GM12892 (cell line): Measurements from ENCODE around the gene NRCAM.

Experiments
- POLR2A ChIP-seq: IDR thresholded peaks from 2 replicates; pipeline ENCODE4 v1.6.1; 2011; ENCODE audit warnings: low read depth, low read length, control low read depth
- TAF1 ChIP-seq: IDR thresholded peaks from 2 replicates; pipeline ENCODE4 v1.6.1; 2011; ENCODE audit warnings: low read depth, mild to moderate bottlenecking, control low read depth, low read length, borderline replicate concordance

DNA sequence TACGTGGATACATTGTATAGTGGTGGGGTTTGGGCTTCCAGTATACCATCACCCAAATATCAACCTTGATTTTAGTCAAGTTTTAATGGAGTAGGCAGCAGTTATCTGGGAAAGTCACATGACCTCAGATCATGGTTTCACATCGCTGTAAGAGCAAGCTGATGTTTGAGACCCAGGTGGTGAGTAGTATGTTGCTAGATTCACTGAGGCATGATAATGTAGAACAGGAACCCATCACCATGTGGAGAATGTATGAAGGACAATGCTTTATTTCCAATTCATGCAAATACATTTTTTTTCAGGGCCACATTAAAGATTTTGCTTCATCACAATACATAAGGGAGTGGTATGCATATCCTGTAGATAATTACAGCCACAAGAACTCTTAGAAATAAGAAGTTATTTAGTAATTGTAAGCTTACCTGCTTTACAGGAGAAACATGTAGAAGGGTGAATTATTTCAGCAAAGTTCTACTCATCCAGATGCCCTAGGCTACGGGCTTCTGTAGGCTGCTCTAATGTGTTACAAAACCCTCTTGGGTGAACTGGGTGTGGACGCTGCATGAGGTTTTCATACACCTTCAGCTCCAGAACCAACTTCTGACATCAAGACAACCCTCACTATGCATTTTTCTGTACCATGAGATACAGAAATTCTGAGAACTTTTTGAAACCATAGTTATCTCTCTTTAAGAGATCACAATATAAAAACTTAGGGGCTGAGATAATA is 298.5 kb downstream of the NRCAM start:
- TF ChIP-seq TAF1: no peak
- TF ChIP-seq POLR2A: no peak
